ENCODE data around the gene AQP12B.

AQP12B gene

DNA sequence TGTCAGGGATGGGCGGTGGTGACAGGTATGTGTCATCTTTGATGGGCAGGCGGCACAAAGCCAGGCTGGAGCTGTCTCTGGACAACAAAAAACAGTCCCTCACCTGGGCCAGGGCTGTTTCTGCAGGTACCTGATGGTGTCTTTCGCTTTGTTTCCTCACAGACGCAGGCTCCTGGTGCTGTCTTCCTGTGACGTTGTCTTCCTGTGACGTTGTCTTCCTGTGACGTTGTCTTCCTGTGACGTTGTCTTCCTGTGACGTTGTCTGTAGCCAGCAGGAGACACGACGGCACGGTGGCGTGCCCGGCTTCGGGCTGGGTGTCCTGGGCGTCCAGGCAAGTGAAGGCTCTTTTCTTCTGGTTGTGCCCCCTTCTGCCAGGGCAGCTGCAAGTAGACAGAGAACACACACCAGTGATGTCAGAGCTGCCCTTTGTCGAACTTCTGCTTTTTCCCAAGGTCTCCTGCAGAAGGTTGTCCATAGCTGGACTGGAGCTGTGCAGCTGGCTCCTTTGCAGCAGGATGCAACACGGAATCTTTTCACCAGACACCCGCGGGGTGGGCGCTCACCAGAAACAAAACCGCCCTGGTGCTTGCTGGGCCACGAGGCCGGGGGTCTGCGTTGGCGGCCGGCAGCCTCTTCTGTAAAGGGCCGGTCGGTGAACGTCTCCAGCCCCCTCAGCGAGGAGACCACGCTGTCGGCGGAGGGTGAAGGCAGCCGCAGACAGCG lies 36.3 kb downstream of the AQP12B start:
- DNase-seq = no peak

- no peak for DNase-seq
Measured at GRCh38 chr2:240645801-240646175, 36.9 kb downstream of the AQP12B start.

DNA sequence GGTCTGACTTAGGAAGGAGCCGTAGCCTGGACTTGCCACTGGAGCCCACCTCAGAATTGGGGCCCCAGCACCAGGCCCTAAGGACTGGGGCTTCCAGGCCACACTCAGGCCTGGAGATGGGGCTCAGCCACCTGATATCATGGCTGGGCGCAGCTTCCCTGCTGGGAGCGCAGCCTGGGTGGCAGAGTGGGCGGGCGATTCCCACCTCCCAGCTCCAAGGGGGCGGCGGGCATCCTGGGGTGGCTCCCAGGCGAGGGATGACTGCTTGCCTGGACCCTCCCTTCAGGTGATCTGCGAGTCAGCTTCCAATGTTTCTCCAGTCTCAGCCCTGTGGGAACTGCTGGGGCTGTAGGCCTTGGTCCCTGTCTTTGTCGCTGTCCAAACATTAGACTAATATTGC lies 37.3 kb downstream of the AQP12B start:
- no peak for DNase-seq

GRCh38 chr2:240644859-240645301 lies 37.8 kb downstream of the AQP12B start:
- no peak for DNase-seq

DNA sequence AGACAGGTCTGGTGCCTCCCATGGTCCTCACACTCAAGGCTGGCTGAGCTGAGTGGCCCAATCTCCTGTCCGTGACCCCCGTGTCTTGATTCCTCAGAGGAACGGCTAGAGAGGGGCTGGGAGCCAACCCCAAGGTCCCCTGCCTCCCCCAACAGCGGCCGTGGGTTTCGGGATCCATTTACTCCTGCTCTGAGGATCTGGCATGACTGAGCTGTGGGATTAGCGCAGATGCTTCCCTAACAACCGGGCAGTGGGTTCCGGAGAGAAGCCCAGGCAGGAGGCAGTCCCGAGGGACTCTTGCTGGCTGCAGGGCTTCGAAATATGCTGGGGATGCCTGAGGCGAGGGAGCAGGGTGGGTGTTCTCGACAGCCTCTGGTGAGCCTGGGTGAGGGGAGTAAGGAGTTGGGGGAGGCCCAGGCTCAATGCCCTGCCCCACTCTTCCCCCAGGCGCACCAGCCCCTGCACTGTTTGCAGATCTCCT lies 38.5 kb downstream of the AQP12B start:
- DNase-seq = no peak

DNA sequence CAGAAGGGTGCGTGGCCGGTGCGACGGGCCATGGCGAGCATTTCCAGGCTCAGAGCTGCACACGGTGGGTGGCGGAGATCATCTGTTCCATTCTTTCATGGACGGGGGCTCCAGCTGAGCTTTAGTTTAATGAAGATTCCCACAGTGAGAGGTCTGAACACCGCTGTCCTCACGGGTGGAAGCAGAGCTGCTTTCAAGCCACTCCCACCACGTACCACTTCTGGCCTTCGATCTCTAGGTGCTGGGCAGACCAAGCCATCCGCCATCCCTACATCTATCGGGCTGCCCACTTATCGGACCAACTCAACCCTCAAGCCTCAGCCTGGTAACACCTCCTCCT lies 38.9 kb downstream of the AQP12B start:
- no peak for DNase-seq

- no peak for DNase-seq
Measured at GRCh38 chr2:240643093-240643810, 39.4 kb downstream of the AQP12B start.

DNA sequence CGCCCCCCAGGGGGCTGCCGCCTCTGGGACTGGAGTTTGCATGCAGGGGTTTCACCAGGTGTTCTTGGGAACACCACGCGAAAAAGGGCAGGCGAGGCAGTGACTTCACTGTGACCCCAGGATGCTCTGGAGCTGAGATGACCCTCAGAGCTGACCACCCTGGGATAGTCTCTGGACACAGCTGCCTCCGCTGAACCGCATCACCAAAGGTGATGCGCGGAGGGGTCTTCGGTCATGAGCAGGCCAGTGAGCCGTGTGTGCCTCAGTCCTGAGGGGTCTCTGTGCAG lies 39.9 kb downstream of the AQP12B start:
- no peak for DNase-seq

- no peak for DNase-seq
Measured at GRCh38 chr2:240642061-240642805, 40.5 kb downstream of the AQP12B start.

DNA sequence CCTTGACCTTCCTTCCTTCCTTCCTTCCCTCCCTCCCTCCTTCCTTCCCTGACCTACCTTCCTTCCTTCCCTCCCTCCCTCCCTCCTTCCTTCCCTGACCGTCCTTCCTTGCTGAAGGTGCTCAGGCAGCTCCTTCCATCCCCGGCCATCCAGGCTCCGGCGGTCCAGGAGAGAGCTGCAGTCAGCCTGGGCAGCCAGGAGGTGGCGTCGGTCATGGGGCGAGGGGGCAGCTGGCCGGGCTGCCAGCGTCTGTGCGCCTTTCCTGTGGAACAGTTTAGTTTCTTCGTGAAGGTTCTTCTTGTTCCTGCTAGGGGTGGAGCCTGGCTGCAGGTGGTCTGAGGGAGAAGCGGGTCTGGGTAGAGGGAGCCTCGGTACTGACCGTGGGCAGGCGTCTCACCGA lies 41.7 kb downstream of the AQP12B start:
- no peak for DNase-seq

DNA sequence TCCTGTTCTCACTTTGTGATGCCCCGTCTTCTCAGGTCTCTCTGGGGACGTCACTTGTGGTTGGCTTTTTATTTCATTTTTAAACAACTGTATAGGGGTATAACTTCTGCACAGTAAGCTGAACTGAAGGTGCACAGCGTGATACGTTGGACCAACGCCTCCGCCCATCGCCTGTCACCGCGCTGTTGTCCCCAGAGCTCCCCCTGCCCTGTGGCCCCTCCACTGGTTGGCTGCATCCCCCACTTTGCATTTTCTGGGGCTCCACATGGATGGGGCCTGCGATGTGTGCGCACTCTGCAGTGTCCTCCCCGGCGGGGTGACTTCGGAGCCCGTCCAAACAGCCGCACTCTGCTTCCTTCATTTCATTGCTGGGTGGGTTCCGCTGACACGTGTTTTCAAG lies 43.1 kb downstream of the AQP12B start:
- no peak for DNase-seq

GRCh38 chr2:240638512-240639160 lies 44.0 kb downstream of the AQP12B start:
- no peak for DNase-seq

DNA sequence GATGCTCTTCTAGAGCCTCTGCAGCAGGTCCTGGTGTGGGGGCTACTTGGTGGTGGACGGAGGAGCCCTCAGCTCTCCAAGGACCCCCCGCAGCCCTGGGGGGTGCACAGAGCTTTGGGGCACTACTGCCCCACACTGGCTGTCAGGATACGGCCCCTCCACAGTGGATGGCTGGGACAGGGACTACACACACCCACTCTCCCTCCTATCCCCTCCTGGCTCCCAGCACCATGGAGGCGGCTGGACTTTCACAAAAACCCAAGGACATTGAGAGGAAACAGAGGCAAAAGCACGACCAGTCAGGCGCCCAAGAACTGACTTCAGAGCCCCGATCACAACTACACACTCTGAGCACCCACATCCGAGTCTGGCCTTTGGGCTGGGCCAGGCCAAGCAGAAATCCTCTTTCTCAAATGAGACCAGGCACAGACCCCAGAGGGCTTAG lies 44.8 kb downstream of the AQP12B start:
- DNase-seq = no peak

DNA sequence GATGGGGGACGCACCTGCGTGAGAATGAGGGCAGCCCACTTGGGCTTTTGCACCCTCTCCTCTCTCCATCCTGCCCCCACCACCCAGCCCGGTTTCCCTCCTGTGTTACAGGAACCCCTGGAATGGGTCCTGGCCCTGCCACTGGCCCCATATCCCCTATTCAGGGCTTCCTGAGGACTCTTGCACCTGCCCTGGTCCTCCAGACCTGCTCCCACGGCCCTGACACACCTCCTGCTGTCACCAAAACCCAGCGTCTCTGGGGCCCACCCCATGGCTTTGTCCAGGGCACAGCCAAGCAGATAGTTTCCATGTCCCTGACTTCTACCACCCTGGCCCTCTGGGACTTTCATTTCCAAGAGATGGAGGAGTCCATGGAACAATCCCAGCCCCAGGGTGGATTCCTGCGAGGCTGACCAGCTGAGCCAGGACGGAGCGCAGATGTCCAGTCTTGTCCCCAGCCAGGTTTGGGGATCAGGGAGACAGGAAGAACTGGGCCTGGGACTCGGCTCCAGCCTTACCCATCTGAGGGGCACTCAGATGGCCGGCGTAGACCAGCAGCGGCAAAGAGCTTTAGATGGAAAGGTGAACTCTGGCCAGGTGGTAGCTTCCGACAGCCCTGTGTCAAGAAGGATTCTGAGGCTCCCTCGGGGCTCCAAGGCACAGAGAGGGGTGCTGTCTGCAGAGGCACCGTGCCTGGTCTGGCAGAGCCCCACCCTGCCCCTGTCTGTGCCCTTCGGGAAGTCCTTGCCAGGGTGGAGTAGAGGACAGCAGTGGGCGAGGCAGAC lies 45.4 kb downstream of the AQP12B start:
- no peak for DNase-seq

DNA sequence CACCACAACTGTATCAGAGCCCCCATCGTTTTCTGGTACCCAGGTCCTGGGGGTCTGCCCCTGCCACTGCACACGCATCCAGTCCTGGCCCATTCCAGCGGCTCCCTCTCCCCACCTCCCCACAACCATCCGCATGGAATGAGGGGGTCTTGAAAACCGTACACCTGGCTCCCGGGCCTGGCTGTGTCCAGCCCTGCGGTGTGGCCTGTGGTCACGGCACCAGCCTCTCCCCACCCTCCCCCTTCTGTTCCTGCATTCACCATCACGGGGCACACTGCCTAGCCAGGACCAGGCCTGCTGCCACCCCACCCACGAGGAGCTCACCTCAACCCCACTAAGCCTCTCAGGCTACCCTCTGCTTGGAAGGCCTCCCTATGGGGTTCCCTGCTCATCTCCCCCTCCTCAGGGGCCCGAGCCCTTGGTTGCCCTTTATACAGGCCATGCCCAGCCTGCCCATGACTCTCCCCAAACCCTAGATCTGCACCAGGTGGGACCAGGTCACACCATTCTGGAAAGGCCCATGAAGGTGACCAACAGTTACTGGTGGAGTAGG lies 46.0 kb downstream of the AQP12B start:
- DNase-seq = no peak

DNA sequence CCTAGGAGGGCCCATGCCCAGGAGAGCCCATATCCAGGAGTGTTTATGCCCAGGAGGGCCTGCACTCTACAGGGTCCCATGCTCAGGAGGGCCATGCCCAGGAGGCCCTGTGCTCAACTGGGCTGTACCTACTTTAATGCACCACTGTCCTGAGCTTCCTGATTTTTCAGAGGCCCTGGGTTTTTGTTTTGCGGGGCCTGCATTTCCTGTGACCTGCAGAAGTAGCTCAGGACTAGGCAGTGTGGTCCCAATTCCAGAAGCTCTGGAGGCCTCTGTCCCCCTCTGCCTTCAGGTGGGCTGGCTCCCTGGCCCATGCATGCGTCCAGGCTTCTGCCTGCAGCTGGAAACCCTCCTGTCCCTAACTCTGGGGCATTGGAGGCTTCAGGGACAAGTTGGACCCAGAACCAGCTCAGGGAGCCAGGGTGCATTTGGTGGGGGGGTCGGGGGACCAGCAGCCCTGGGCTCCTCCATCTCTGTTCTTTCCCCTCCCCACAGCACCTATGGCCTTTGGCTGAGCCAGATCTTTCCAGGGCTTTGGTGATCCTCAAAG lies 46.6 kb downstream of the AQP12B start:
- no peak for DNase-seq

GRCh38 chr2:240635121-240635997 lies 47.3 kb downstream of the AQP12B start:
- DNase-seq = no peak

DNA sequence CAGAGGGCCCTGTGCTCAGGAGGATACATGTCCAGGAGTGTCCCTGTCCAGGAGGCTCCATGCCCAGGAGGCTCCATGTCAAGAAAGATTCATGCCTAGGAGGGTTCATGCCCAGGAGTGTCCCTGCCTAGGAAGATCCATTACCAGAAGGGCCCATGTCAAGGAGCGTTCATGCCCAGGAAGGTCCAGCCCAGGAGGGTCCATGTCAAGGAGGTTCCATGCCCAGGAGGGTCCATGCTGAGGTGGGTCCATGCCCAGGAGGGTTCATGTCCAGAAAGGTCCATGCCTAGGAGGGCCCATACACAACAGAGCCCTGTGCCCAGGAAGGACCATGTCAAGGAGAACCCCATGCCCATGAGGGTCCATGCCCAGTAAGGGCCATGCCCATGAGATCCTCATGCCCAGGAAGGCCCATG lies 50.4 kb downstream of the AQP12B start:
- DNase-seq = no peak

DNA sequence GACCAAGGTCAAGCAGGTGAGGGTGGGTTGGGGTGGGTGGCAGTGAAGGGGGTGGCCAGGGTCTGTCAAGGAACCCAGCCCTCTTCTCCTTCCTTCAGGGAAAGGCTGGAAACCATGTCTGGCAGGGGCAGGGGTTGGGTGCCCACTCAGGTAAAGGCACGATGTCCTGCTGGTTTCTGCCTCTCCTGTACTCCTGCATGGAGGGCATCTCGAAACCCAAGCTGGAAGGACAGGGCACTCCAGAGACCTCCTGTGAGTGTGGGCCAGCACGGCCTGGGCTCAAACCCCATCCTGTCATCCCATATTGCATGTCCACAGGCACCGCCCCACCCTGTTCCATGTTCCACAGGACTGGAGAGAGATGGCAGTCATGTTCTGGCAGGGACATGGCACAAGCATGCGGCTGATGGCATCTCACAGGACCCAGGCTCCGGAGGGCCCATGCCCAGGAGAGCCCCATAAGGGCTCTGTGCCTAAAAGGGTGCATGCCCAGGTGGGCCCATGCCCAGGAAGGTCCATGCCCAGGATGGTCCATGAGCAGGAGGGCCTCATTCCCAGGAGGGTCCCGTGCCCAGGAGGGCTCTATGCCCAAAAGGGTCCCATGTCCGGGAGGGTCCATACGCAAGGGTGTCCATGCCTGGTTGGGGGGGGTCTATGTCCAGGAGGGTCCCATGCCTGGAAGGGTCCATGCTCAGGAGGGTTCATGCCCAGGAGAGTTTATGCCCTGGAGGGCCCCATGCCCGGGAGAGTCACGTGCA lies 51.0 kb downstream of the AQP12B start:
- no peak for DNase-seq
